SH-SY5Y (cell line): ENCODE measurements around the gene ITPR2.

ENCODE experiments used
- GATA2 ChIP-seq: IDR thresholded peaks from 2 replicates; pipeline ENCODE4 v1.6.1; 2011; ENCODE audit warnings: mild to moderate bottlenecking, low read depth, low read length
- GATA3 ChIP-seq: IDR thresholded peaks from 2 replicates; pipeline ENCODE4 v1.6.1; 2011; ENCODE audit warnings: low read depth, mild to moderate bottlenecking, low read length, moderate library complexity

DNA sequence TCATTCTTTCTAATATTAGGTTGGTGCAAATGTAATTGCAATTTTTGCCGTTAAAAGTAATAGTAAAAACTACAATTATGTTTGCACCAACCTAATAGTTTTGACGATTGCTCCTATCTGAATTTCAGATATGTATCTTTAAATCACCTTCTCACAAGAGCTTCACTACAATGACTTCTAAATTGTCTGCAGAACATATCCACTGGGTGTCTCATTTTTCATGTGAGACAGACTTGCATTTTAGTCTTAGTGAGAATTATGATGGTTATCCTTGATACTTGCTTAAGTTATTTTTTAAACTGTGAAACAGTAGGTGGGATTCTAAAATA, 84.6 kb downstream of the ITPR2 start:
- TF ChIP-seq GATA3 (no peak), GATA2 (no peak)
